Measurements from ENCODE around the gene QRICH2. TPM values are rescaled to one million over a fixed set of nuclear protein-coding genes. Genes with fewer than 3 reads are reported as not detected.

QRICH2 gene
- total and polyA plus RNA-seq, 9 of the 15 experiments (the other 6 are each of a cell fraction or from before 2014, with no cell fraction given) = 0.03 to 1.6 (median 0.81) TPM

DNA sequence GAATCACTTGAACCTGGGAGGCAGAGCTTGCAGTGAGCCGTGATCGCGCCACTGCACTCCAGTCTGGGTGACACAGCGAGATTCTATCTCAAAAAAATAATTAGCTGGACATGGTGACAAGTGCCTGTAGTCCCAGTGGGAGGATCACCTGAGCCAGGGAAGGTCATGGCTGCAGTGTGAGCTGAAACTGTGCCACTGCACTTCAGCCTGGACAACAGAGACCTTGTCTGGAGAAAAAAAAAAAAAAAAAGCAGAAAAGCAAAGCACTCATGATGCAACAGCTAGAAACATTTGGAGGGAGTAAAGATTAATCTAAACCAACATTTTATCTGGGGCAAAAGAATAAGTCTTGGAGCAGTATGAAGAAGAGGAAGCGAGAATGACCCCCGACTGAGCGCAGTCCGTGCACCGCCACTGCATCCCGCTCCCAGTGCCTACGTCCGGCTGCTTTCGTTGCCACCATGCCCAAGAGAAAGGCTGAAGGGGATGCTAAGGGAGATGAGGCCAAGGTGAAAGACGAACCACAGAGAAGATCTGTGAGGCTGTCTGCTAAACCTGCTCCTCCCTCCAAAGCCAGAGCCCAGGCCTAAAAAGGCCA, 37.4 kb upstream of the QRICH2 start (continued):
- TF ChIP-seq CBX3 (IDR thresholded peaks at IDR 0.05; ENCODE audit: borderline replicate concordance in 1 of 2, low read length in 2 of 2) (no peak), CBFA2T2 (conservative IDR thresholded peaks at IDR 0.05) (no peak), PYGO2 (tag; IDR thresholded peaks at IDR 0.05) (no peak), ZNF12 (CRISPR knock-in tag; IDR thresholded peaks at IDR 0.05) (no peak), MYNN (IDR thresholded peaks at IDR 0.05) (no peak), MYNN (CRISPR knock-in tag; IDR thresholded peaks at IDR 0.05) (no peak), SAFB (IDR thresholded peaks at IDR 0.05; ENCODE audit: borderline replicate concordance, low read depth, low read length) (no peak), RFX5 (IDR thresholded peaks at IDR 0.05; ENCODE audit: low read depth, low read length) (no peak), CSDE1 (IDR thresholded peaks at IDR 0.05) (no peak), ZNF121 (CRISPR knock-in tag; conservative IDR thresholded peaks at IDR 0.05) (no peak), ZZZ3 (IDR thresholded peaks at IDR 0.05) (no peak), NFXL1 (CRISPR knock-in tag; IDR thresholded peaks at IDR 0.05) (peak; percentile 35; the same call in 1 of the 2 replicates), ZNF263 (CRISPR knock-in tag; IDR thresholded peaks at IDR 0.05; ENCODE audit: borderline replicate concordance) (no peak)
- TF ChIP-seq, protein P1, sequence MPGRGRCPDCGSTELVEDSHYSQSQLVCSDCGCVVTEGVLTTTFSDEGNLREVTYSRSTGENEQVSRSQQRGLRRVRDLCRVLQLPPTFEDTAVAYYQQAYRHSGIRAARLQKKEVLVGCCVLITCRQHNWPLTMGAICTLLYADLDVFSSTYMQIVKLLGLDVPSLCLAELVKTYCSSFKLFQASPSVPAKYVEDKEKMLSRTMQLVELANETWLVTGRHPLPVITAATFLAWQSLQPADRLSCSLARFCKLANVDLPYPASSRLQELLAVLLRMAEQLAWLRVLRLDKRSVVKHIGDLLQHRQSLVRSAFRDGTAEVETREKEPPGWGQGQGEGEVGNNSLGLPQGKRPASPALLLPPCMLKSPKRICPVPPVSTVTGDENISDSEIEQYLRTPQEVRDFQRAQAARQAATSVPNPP (IDR thresholded peaks at IDR 0.05; ENCODE audit: borderline replicate concordance, insufficient read depth, insufficient read length) = no peak
- TF ChIP-seq, protein P2, sequence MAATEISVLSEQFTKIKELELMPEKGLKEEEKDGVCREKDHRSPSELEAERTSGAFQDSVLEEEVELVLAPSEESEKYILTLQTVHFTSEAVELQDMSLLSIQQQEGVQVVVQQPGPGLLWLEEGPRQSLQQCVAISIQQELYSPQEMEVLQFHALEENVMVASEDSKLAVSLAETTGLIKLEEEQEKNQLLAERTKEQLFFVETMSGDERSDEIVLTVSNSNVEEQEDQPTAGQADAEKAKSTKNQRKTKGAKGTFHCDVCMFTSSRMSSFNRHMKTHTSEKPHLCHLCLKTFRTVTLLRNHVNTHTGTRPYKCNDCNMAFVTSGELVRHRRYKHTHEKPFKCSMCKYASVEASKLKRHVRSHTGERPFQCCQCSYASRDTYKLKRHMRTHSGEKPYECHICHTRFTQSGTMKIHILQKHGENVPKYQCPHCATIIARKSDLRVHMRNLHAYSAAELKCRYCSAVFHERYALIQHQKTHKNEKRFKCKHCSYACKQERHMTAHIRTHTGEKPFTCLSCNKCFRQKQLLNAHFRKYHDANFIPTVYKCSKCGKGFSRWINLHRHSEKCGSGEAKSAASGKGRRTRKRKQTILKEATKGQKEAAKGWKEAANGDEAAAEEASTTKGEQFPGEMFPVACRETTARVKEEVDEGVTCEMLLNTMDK (IDR thresholded peaks at IDR 0.05; ENCODE audit: borderline replicate concordance, insufficient read depth, low read depth, low read length, poor library complexity, severe bottlenecking) = no peak
- TF ChIP-seq, protein P3, sequence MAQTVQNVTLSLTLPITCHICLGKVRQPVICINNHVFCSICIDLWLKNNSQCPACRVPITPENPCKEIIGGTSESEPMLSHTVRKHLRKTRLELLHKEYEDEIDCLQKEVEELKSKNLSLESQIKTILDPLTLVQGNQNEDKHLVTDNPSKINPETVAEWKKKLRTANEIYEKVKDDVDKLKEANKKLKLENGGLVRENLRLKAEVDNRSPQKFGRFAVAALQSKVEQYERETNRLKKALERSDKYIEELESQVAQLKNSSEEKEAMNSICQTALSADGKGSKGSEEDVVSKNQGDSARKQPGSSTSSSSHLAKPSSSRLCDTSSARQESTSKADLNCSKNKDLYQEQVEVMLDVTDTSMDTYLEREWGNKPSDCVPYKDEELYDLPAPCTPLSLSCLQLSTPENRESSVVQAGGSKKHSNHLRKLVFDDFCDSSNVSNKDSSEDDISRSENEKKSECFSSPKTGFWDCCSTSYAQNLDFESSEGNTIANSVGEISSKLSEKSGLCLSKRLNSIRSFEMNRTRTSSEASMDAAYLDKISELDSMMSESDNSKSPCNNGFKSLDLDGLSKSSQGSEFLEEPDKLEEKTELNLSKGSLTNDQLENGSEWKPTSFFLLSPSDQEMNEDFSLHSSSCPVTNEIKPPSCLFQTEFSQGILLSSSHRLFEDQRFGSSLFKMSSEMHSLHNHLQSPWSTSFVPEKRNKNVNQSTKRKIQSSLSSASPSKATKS (CRISPR knock-in tag; IDR thresholded peaks at IDR 0.05) = no peak
- TF ChIP-seq, protein P4, sequence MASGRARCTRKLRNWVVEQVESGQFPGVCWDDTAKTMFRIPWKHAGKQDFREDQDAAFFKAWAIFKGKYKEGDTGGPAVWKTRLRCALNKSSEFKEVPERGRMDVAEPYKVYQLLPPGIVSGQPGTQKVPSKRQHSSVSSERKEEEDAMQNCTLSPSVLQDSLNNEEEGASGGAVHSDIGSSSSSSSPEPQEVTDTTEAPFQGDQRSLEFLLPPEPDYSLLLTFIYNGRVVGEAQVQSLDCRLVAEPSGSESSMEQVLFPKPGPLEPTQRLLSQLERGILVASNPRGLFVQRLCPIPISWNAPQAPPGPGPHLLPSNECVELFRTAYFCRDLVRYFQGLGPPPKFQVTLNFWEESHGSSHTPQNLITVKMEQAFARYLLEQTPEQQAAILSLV (tag; IDR thresholded peaks at IDR 0.05) = peak; percentile 81
- TF ChIP-seq, protein P5, sequence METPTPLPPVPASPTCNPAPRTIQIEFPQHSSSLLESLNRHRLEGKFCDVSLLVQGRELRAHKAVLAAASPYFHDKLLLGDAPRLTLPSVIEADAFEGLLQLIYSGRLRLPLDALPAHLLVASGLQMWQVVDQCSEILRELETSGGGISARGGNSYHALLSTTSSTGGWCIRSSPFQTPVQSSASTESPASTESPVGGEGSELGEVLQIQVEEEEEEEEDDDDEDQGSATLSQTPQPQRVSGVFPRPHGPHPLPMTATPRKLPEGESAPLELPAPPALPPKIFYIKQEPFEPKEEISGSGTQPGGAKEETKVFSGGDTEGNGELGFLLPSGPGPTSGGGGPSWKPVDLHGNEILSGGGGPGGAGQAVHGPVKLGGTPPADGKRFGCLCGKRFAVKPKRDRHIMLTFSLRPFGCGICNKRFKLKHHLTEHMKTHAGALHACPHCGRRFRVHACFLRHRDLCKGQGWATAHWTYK (CRISPR knock-in tag; IDR thresholded peaks at IDR 0.05) = no peak
- TF ChIP-seq, protein P6, sequence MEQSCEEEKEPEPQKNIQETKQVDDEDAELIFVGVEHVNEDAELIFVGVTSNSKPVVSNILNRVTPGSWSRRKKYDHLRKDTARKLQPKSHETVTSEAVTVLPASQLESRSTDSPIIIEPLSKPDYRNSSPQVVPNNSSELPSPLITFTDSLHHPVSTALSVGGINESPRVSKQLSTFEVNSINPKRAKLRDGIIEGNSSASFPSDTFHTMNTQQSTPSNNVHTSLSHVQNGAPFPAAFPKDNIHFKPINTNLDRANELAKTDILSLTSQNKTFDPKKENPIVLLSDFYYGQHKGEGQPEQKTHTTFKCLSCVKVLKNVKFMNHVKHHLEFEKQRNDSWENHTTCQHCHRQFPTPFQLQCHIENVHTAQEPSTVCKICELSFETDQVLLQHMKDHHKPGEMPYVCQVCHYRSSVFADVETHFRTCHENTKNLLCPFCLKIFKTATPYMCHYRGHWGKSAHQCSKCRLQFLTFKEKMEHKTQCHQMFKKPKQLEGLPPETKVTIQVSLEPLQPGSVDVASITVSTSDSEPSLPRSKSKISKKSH (CRISPR knock-in tag; IDR thresholded peaks at IDR 0.05) = no peak

Data from K562 (cell line).